GM18508 (cell line): ENCODE results near the gene AP3B1.
"Not testable (repeated sequence)": the region's sequence is repeated elsewhere in the genome, so short reads cannot be mapped to it uniquely, and the experiment has no call there.

ENCODE experiments used
- ATAC-seq: cut with Tn5 transposase; IDR thresholded peaks from one replicate; pipeline ENCODE4 v1.9.1; 2021; ENCODE audit warnings: moderate number of reproducible peaks; ENCODE audit not compliant: insufficient read depth, unreplicated experiment

The AP3B1 gene

DNA sequence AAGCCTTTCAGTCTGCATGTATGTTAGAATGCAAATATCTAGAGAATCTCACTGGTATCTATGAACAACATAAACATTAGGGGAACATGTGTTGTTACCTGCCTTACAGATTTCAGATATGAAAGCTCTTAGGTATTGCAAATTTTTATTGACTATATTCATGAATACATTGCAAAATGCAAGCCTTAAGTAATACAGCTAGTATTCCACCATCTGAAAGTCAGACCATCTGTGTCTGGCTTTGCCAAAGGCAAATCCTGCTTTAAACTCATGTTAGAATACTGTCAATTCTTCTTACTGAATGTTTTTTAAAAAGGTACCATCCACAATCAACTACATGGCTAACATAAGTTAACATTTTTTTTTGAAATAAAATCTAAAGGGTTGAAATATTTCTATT is 215.6 kb downstream of the AP3B1 start:
- ATAC-seq: no peak

DNA sequence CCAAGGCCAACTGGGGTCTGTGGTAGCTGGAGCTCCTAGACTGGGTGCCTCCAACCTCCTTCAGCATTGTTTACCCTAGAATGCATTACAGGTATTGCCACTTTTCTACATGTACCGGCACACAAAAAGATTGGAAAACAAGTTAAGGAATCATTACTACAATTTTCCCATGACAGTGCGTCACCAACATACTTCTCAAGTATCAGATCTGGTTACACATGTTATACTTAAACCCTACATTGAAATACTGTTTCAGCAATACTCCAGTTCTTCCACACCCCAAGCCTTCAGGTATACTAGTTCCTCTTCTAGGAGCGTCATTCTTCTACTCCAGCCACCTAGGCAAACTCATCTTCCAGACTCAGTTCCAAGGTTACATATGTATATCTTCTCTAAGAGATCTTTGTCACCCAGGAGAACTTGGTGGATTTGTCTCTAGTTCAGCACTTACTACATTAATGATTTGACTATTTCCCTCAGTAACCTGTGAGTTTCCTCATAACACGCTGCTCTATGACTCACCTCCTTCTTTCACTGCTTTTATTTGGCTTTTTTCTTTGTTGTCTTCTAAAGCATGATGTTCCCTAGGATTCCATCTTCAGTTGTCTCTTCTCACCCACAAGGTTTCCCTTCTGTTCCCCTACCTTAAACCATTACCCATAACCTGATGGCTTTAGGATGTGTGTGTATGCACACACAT is 217.0 kb downstream of the AP3B1 start:
- ATAC-seq: no peak

DNA sequence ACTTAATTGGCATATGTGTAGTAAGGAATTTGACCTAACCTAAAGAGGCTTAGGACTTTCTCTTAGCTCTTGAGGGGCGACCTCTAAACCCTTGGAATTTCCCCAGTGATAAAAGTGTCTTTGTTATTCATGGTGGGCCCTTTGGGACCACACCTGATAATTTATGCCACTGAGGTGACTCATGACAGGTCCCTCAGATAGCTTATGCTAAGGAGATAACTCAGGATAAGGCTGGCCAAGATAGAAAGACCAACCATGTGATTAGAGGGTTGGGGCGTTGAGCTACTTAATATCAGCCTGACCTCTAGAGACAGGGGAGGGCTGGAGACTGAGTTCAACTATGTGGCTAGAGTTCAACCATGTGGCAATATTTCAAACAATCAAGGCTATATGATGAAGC is 218.1 kb downstream of the AP3B1 start:
- ATAC-seq: no peak

DNA sequence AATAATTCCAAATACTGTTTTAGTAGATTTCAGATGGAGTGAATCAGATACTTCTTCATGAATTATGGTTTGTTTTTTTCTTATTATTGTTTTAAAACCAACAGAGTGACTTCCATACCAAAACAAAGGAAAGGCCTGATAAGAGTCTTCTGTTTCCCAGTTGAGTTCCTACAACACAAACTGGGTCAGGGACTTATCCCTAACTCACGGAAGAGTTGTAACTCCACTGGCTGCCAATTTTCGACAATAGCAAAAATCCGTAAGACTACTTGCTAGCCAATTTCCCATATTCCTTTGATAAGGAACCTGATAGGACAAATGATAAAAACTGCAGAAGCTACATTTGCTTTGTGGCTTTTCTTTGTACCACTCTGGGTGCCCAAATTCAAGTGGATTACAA is 219.2 kb downstream of the AP3B1 start:
- ATAC-seq: no peak

DNA sequence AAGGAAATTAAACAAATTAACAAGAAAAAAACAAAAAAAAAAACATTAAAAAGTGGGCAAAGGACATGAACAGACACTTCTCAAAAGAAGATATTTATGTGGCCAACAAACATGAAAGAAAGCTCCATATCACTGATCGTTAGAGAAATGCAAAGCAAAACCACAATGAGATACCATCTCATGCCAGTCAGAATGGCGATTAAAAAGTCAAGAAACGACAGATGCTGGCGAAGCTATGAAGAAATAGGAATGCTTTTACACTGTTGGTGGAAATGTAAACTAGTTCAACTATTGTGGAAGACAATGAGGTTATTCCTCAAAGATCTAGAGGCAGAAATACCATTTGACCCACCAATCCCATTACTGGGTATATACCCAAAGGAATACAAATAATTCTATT is 223.8 kb downstream of the AP3B1 start:
- not testable (repeated sequence) for ATAC-seq

DNA sequence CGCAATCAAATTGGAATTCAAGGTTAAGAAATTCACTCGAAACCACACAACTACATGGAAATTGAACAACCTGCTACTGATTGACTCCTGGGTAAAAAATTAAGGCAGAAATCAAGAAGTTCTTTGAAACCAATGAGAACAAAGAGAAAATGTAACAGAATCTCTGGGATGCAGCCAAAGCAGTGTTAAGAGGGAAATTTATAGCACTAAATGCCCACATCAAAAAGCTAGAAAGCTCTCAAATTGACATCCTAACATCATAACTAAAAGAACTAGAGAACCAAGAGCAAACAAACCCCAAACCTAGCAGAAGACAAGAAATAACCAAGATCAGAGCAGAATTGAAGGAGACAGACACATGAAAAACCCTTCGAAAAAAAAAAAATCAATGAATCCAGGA is 226.9 kb downstream of the AP3B1 start:
- not testable (repeated sequence) for ATAC-seq

DNA sequence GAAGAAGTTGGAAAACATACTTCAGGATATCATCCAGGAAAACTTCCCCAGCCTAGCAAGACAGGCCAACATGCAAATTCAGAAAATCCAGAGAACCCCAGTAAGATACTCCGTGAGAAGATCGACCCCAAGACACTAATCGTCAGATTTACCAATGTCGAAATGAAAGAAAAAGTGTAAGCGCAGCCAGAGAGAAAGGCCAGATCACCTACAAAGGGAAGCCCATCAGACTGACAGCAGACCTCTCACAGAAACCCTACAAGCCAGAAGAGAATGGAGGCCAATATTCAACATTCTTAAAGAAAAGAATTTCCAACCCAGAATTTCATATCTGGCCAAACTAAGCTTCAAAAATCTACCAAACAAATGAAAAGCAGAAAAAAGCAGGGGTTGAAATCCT is 227.8 kb downstream of the AP3B1 start:
- ATAC-seq: not testable (repeated sequence)

DNA sequence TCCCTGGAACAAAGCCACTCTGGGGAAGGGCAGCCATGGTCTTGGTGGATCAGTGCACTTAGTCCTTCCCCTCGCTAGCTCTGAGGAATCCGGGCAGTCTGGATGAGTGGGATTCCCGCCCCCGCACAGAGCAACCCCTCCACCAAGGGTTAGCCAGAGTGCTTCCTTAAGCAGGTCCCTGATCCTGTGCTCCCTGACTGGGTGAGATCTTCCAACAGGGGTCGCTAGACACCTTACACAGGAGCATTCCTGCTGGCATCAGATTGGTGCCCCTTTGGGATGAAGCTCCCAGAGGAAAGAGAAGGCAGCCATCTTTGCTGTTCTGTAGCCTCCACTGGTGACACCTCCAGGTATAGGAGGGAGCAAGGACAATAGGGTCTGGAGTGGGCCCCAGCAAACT is 228.8 kb downstream of the AP3B1 start:
- no peak for ATAC-seq

DNA sequence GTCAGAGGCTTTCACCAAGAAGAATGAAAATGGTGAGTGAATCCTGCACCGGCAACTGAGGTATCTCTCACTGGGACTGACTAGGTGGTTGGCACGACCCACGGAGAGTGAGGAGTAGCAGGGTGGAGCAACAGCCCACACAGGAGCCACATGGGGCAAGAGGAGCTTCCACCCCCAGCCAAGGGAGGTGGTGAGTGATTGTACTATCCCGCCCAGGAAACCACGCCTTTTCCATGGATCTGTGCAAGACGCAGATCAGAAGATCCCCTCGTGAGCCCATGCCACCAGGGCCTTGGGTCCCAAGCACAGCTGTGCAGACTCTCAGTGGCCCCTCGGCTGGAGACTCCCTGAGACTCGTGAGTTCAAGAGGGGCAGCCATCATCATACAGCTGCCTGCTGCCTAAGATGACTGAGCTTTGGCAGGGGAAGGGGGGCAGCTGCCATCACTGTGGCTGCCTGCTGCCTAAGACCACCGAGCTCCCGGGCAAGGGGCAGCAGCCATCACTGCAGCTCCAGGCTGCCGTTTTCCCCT is 229.5 kb downstream of the AP3B1 start:
- ATAC-seq: no peak

DNA sequence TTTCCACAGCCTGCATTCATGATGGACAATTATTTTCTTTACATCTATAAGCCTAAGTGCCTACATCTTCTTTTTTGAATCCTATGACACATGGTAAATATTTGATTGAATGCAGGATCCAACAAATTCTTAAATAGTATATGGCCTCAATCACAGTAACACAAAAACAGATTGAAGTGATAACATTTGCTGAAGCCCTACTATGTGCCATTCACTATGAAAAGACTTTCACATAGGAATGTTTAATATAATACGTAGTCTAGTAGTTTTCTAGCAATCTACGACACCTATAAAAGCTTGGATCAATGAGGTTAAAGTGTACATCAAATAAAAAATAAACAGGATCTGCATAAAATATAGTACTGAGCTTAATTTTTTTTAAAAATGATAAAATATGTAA is 231.0 kb downstream of the AP3B1 start:
- no peak for ATAC-seq

DNA sequence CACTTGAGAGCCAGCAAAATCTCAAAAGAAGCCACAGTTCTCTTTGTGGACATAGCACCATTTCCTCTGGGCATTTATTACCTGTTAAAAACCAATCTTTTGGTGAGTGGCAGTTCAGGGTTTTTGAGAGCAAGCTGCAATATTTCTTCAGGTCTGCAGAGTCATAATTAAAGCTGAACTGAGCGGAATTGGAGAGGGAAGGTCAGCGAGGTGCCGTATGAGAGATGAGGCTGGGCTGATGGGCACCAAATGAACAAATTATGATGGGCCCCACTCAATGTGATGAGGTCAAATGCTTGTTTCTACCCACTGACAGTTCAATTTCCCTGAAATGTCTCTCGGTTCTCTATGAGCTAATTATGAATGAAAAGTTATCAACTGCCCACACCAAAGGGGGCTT is 231.9 kb downstream of the AP3B1 start:
- no peak for ATAC-seq

DNA sequence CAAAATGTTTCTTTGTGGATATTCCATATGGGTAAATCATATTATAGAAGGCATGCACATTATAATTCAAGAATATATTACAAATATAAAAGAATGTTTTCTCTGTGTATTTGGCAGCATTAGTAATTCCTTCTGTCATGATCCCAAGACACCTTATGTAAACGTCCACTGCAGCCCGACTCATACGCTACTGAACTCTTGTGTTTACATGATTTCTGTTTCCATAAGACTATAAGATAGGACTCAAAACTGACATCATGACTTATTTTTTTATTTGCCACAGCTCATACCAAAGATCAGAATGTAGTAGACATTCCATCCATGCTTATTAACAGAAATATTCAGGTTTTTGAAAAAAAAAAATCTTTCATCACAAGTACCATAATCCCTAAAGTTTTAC is 234.1 kb downstream of the AP3B1 start:
- ATAC-seq: no peak

DNA sequence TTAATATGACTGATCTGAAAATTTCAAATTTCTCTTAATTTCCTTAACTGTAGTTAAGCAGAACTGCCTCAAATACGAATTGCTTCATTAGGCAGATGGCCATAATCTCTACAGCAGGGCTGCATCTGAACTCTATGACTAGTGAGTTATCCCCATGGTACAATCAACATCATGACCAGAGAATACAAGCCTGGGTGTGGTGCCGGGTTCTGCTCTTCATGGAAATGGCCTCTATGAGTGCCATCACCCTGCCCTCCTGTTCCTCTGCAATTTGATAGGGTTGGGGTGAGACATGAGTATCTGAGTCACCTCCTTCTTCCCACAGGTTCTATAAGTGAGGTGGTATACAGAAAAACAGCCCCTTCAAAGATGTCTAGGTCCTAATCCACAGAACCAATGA is 235.9 kb downstream of the AP3B1 start:
- no peak for ATAC-seq

DNA sequence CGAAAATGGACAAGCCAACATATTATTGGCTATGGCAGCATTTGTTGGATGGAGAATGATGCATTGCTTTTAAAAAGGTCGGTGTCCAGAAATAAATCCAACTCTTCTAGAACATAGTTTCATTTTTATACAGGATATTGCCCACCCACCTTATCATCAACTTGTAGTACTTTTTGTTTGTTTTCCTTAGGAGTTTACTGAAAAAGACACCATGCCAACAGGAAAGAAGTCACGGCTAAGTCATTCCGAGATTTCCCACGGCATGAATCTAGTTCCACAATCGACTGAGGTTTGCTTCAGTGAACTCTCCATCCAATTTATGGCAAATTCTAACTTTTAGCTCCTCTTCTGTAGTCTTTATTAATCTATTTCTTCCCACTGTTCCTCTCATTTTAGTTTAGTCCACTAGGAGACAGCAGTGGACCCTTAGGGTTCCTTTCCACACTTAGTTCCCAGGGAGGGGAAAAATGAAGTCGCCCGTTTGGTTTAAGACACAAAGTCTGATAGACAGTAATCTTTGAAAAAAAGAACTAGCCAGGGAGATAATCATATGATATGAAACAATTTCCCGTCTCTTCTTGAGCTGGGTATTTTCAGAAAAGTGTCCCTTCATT is 237.5 kb downstream of the AP3B1 start:
- ATAC-seq: no peak

DNA sequence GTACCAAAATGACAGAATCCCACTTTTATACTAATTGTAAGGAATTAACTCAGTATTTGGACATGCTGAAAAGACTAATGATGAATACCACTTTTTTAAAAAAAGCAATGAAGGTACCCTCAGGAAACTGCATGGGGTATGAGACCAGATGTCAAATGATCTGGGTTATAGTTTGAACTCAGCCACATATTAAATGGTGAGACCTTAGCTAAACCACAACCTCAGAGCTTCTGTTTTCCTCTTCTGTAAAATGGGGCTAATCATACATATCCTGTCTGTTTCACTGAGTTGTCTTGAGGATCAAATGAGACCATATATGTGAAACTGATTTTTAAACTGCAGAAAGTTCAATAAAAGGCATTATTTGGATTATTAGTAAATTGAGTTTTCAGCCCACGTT is 238.4 kb downstream of the AP3B1 start:
- no peak for ATAC-seq

DNA sequence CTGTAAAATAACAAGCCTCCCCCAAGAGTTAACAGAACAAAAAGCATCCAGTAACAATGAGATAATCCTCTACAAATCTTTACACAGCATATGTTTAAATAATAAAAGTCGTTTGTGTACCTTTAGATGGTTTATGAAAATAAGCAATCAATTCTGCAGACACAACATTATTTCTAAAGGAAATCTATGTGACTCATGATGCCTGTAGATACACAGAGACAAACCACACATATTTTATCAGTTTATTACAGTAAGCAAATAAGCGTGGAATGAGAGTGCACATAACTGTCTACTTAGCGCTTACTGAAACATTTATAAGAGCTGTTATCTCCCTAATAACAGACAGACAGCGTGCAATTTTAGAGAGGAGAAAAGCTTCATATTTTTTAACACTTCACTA is 243.6 kb downstream of the AP3B1 start:
- ATAC-seq: no peak

DNA sequence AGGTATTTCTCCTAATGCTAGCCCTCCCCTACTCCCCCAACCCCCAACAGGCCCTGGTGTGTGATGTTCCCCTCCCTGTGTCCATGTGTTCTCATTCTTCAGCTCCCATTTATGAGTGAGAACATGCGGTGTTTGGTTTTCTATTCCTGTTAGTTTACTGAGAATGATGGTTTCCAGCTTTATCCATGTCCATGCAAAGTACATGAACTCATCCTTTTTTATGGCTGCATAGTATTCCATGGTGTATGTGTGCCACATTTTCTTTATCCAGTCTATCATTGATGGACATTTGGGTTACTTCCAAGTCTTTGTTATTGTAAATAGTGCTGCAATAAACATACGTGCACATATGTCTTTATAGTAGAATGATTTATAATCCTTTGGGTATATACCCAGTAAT is 247.7 kb downstream of the AP3B1 start:
- ATAC-seq: not testable (repeated sequence)

DNA sequence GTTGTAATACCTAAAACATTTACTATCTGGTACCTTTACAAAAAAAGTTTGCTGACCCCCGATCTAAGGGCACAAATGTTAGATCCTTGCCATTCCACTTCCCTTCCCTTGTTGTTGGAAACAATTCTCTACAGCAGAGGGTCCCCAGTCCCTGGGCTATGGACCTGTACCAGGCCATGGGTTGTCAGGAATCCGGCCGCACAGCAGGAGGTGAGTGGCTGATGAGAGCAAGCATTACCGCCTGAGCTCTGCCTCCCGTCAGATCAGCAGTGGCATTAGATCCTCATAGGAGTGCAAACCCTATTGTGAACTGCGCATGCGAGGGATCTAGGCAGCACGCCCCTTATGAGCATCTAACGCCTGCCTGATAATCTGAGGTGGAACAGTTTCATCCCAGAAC is 248.5 kb downstream of the AP3B1 start:
- no peak for ATAC-seq

DNA sequence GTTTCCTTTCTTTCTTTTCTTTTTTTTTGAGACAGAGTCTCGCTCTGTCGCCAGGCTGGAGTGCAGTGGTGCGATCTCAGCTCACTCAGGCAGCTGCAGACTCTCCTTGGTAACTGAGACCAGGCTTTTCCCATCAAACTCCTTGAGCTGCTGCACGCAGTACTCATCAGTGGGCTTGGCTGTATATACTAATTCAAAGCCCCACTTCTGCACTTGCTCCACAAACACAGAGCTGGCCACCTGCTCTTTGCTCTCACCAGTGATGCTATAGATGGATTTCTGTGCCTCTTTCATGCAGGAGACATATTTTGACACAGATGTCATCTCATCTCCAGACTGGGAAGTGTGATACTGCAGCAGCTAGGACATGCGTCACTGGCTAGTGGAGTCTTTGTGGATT is 252.7 kb downstream of the AP3B1 start:
- ATAC-seq: no peak

DNA sequence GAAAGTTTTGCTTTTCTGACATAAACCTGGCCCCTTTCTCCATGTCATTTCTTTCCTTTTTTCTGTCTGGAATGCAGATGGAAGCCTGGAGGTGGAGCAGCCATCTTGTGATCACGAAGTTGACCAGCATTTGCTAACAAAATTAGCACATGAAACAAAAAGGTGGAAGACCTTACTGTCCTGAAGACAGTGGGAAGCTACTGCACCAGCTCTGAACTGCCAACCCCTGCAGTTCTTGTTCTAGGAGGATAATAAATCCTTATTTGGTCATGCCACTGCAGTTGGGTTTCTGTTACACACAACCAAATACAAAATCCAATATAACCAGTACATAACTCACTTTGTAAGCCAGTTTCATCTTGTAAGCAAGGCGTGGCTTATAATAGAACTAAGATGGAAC is 269.0 kb downstream of the AP3B1 start:
- no peak for ATAC-seq

DNA sequence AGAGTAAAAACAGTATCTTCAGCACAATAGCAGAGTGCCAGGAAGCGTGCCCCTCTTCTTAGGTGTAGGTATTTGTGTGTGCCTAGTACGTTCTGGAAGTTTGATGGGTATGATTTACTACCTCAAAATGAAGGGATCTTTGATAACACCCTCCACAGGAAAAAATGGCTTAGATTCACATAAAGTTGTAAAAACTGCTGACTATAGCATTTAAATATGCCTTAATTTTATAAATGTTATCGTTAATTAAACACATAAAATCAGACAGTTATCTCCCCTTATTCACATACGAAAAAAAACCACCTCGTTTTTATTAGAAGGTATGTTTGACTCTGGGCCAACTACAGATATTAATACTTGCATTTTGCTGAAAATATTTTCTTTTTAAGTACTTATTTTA is 274.8 kb downstream of the AP3B1 start:
- ATAC-seq: no peak

DNA sequence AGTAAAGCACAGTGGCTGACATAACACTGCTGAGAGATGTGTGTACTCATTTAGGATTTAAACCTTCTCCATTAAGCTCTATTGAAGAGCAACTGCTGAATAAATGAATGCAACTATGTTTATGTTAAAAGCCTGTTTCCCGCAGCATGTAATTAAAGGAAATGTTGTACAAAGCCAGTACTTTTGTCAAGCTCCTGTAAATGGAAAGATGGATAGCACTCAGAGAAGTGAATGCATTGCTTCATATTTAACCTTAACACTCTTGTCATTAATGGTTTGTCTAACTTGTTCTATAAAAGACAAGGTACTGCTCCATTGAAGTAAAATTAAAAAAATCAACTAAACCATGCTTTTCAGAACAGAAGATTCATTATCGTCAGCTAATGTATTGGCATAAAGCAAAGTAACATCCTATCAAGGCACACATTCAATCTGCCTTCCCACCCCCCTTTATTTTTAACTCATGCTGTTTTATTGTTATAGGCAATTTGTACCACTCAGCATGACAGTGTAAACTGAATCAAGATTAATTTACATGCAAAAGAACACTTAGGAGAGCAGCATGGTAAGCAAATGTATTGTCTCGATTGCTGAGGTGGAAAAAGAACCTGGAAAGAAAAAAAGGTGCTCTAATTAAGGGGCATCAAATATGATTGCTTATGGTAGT is 277.5 kb downstream of the AP3B1 start:
- no peak for ATAC-seq
